HepG2 (cell line): ENCODE results near the gene RFX2. TPM values are rescaled to one million over a fixed set of nuclear protein-coding genes. Genes with fewer than 3 reads are reported as not detected.

Source experiments
- ELF1 ChIP-seq: sonication (generic); formaldehyde crosslinking; IDR thresholded peaks from 2 replicates; pipeline ENCODE4 v1.4.0; 2020; ENCODE audit warnings: missing genetic modification reagents
- HINFP ChIP-seq: sonication (generic); formaldehyde crosslinking; IDR thresholded peaks from 2 replicates; pipeline ENCODE4 v1.4.0; 2020; ENCODE audit warnings: low read depth, mild to moderate bottlenecking, missing genetic modification reagents
- HNF4A ChIP-seq: sonication (generic); formaldehyde crosslinking; IDR thresholded peaks from 2 replicates; pipeline ENCODE4 v1.4.0; 2020; ENCODE audit warnings: missing genetic modification reagents
- KAT7 ChIP-seq: IDR thresholded peaks from 2 replicates; pipeline ENCODE4 v1.6.1; 2018; ENCODE audit warnings: borderline replicate concordance, missing compliant biosample characterization
- MIER2 ChIP-seq: IDR thresholded peaks from 2 replicates; pipeline ENCODE4 v1.6.1; 2016; ENCODE audit warnings: missing biosample characterization, missing genetic modification reagents
- MLX ChIP-seq: IDR thresholded peaks from 2 replicates; pipeline ENCODE4 v1.6.1; 2016
- MTA3 ChIP-seq: sonication (generic); formaldehyde crosslinking; IDR thresholded peaks from 2 replicates; pipeline ENCODE4 v1.4.0; 2020; ENCODE audit warnings: missing genetic modification reagents
- NR2F6 ChIP-seq, 2 experiments: IDR thresholded peaks; 2 replicates each; pipeline ENCODE4 v1.6.1; 2016; ENCODE audit warnings: antibody characterized with exemption in 1 of 2, mild to moderate bottlenecking in 1 of 2
- PAXIP1 ChIP-seq: sonication (generic); formaldehyde crosslinking; conservative IDR thresholded peaks from 2 replicates; pipeline ENCODE4 v1.4.0; 2020; ENCODE audit warnings: mild to moderate bottlenecking, missing genetic modification reagents, moderate library complexity
- RAD21 ChIP-seq: fragments of 450-650 bp; formaldehyde crosslinking; IDR thresholded peaks from 2 replicates; pipeline ENCODE4 v1.5.0; 2020; ENCODE audit warnings: mild to moderate bottlenecking
- SYNCRIP ChIP-seq: fragments of 200-400 bp; formaldehyde crosslinking; IDR thresholded peaks from 2 replicates; pipeline ENCODE4 v1.6.1; 2018; ENCODE audit warnings: mild to moderate bottlenecking, low read depth, low read length; ENCODE audit not compliant: insufficient read depth
- TAF15 ChIP-seq: fragments of 200-400 bp; formaldehyde crosslinking; IDR thresholded peaks from one replicate; pipeline ENCODE4 v1.6.1; 2018; ENCODE audit warnings: mild to moderate bottlenecking, low read depth, low read length; ENCODE audit not compliant: poor library complexity, severe bottlenecking
- TARDBP ChIP-seq: sonication (generic); formaldehyde crosslinking; IDR thresholded peaks from 2 replicates; pipeline ENCODE4 v1.8.0; 2022; ENCODE audit warnings: mild to moderate bottlenecking, missing genetic modification reagents
- TBL1XR1 ChIP-seq: fragments of 150-350 bp; IDR thresholded peaks from 2 replicates; pipeline ENCODE4 v1.6.1; 2014; ENCODE audit warnings: borderline replicate concordance, low read length; ENCODE audit not compliant: partially characterized antibody
- ZBTB10 ChIP-seq: sonication (generic); formaldehyde crosslinking; IDR thresholded peaks from 2 replicates; pipeline ENCODE4 v1.4.0; 2020; ENCODE audit warnings: missing genetic modification reagents, borderline replicate concordance
- ZFP36L1 ChIP-seq: sonication (generic); formaldehyde crosslinking; IDR thresholded peaks from 2 replicates; pipeline ENCODE4 v1.8.0; 2022; ENCODE audit warnings: mild to moderate bottlenecking, missing genetic modification reagents, moderate library complexity
- ZNF224 ChIP-seq: sonication (generic); formaldehyde crosslinking; IDR thresholded peaks from 2 replicates; pipeline ENCODE4 v1.5.0; 2020; ENCODE audit warnings: mild to moderate bottlenecking, missing genetic modification reagents
- ZNF30 ChIP-seq: sonication (generic); formaldehyde crosslinking; IDR thresholded peaks from 2 replicates; pipeline ENCODE4 v1.5.0; 2020; ENCODE audit warnings: mild to moderate bottlenecking, missing genetic modification reagents
- ZNF446 ChIP-seq: sonication (generic); formaldehyde crosslinking; IDR thresholded peaks from 2 replicates; pipeline ENCODE4 v1.5.0; 2020; ENCODE audit warnings: mild to moderate bottlenecking, missing genetic modification reagents
- ZNF629 ChIP-seq: sonication (generic); formaldehyde crosslinking; conservative IDR thresholded peaks from 2 replicates; pipeline ENCODE4 v1.5.0; 2020; ENCODE audit warnings: missing genetic modification reagents
- ZNF766 ChIP-seq: sonication (generic); formaldehyde crosslinking; IDR thresholded peaks from 2 replicates; pipeline ENCODE4 v1.5.0; 2020; ENCODE audit warnings: missing genetic modification reagents, borderline replicate concordance
- polyA plus RNA-seq, 8 experiments: library from polyadenylated mRNA; depleted of rRNA in 3 of 8; stranded (reverse) in 7 of 8; unstranded in 1 of 8; fragments of >200 nt; fragmentation: Illumina TruSeq in 4 of 8; extraction: Trizol in 4 of 8; gene quantifications; 2 replicates each; pipeline versions ENCODE4 v1.2.1 to v1.2.3, GENCODE V29; 2011 to 2016; ENCODE audit warnings: low read depth in 4 of 8, missing spikeins in 1 of 8, mixed read lengths in 1 of 8; ENCODE audit not compliant: insufficient read depth in 1 of 8
- total RNA-seq, 5 experiments: library from RNA; depleted of rRNA; stranded (reverse); fragments of >200 nt; fragmentation: Illumina TruSeq; extraction: Trizol; gene quantifications; 2 replicates each; pipeline ENCODE4 v1.2.3, GENCODE V29; 2016; ENCODE audit warnings: low read depth in 1 of 5

The RFX2 gene
- total and polyA plus RNA-seq, 2 of the 13 experiments (the other 11 are each of a cell fraction or from before 2014, with no cell fraction given), result 2.8 to 3.3 TPM

GRCh38 chr19:5987077-5987818 is 123.1 kb downstream of the RFX2 start (continued):
- TF ChIP-seq ZNF766 (no peak), ZNF446 (CRISPR knock-in tag) (no peak), RAD21 (CRISPR knock-in tag) (peak; percentile 81), NR2F6 (IDR thresholded peaks at IDR 0.05) (0 out of 2 replicates have a peak, but pooled peaks have one; percentile 35), NR2F6 (CRISPR knock-in tag; IDR thresholded peaks at IDR 0.05) (peak; percentile 22; the same call in 1 of the 2 replicates), MIER2 (CRISPR knock-in tag) (no peak; the same call in 1 of the 2 replicates), TBL1XR1 (no peak), MLX (peak; percentile 32; the same call in 1 of the 2 replicates), ZNF224 (CRISPR knock-in tag) (0 out of 2 replicates have a peak, but pooled peaks have one; percentile 24), PAXIP1 (CRISPR knock-in tag) (peak; percentile 83), ZNF30 (CRISPR knock-in tag) (no peak), ELF1 (peak; percentile 53; the same call in 1 of the 2 replicates), HNF4A (CRISPR knock-in tag) (peak; percentile 48; the same call in 1 of the 2 replicates), ZNF629 (CRISPR knock-in tag) (no peak), HINFP (no peak), KAT7 (CRISPR knock-in tag) (no peak), TARDBP (CRISPR knock-in tag) (peak; percentile 27; the same call in 1 of the 2 replicates), MTA3 (no peak), ZBTB10 (CRISPR knock-in tag) (no peak), ZFP36L1 (CRISPR knock-in tag) (no peak), TAF15 (no peak), SYNCRIP (no peak)
